ENCODE data around the gene ERF. TPM values are rescaled to one million over a fixed set of nuclear protein-coding genes. Genes with fewer than 3 reads are reported as not detected.

The ERF gene
- total and polyA plus RNA-seq, 4 donors = 24.2 to 53.6 (median 43.0) TPM

- WGBS, 2 donors = 95 to 97% methylated on average over 22 to 23 of the region's 23 CpGs
- H3K4me3 ChIP-seq = no peak overlapping the region
- H3K9me3 ChIP-seq (ENCODE audit: control insufficient read depth in 4 of 4, insufficient read depth in 3 of 4, low read length in 3 of 4) = no peaks in the 10 kb centered on the region
- DNase-seq (no peak), ATAC-seq (ENCODE audit: insufficient read depth, low FRiP score) (no peak)
- no peak for TF ChIP-seq CTCF (IDR thresholded peaks at IDR 0.05; ENCODE audit: control extremely low read depth, extremely low read depth)
- H3K9ac ChIP-seq (ENCODE audit: insufficient read depth in 1 of 2, low read length in 2 of 2) = no peak overlapping the region
- peaks cover 0 to 22% (median 14%) of the 10 kb centered on the region in 5 donors for H3K4me1 ChIP-seq (ENCODE audit: control insufficient read depth in 5 of 5, insufficient read depth in 5 of 5, low read length in 5 of 5)
- peaks cover 4 to 34% (median 19%) of the 10 kb centered on the region in 4 donors for H3K36me3 ChIP-seq (ENCODE audit: control insufficient read depth in 4 of 4, insufficient read depth in 4 of 4, low read length in 4 of 4)
- H3K27ac ChIP-seq (ENCODE audit: low read depth in 1 of 2, low read length in 1 of 2) = no peak overlapping the region
- no peaks in the 10 kb centered on the region for H3K27me3 ChIP-seq (ENCODE audit: control insufficient read depth in 3 of 3, insufficient read depth in 3 of 3, low read length in 2 of 3)
Observed at GRCh38 chr19:42272989-42273406, 18.1 kb upstream of the ERF start.

- no peak for TF ChIP-seq CTCF (IDR thresholded peaks at IDR 0.05; ENCODE audit: control extremely low read depth, extremely low read depth)
- peaks cover 0 to 22% (median 9%) of the 10 kb centered on the region in 5 donors for H3K4me1 ChIP-seq (ENCODE audit: control insufficient read depth in 5 of 5, insufficient read depth in 5 of 5, low read length in 5 of 5)
- H3K4me3 ChIP-seq = no peak overlapping the region
- no peak overlapping the region for H3K27ac ChIP-seq (ENCODE audit: low read depth in 1 of 2, low read length in 1 of 2)
- H3K36me3 ChIP-seq (ENCODE audit: control insufficient read depth in 4 of 4, insufficient read depth in 4 of 4, low read length in 4 of 4) = peaks cover 4 to 34% (median 19%) of the 10 kb centered on the region in 4 donors
- no peaks in the 10 kb centered on the region for H3K27me3 ChIP-seq (ENCODE audit: control insufficient read depth in 3 of 3, insufficient read depth in 3 of 3, low read length in 2 of 3)
- DNase-seq (no peak), ATAC-seq (ENCODE audit: insufficient read depth, low FRiP score) (no peak)
- H3K9me3 ChIP-seq (ENCODE audit: control insufficient read depth in 4 of 4, insufficient read depth in 3 of 4, low read length in 3 of 4) = no peaks in the 10 kb centered on the region
- 90 to 94% methylated on average over 8 to 9 of the region's 9 CpGs for WGBS, 2 donors
- H3K9ac ChIP-seq (ENCODE audit: insufficient read depth in 1 of 2, low read length in 2 of 2) = no peak overlapping the region
Observed at GRCh38 chr19:42272535-42272897, 17.6 kb upstream of the ERF start.

- ATAC-seq (ENCODE audit: insufficient read depth, low FRiP score) = no peak
- WGBS, 2 donors = 88 to 90% methylated on average over 34 to 35 of the region's 35 CpGs
- Histone ChIP-seq H3K9me3 (ENCODE audit: control insufficient read depth in 4 of 4, insufficient read depth in 3 of 4, low read length in 3 of 4) (no peaks in the 10 kb centered on the region), H3K9ac (ENCODE audit: insufficient read depth in 1 of 2, low read length in 2 of 2) (no peak overlapping the region), H3K27me3 (ENCODE audit: control insufficient read depth in 3 of 3, insufficient read depth in 3 of 3, low read length in 2 of 3) (no peaks in the 10 kb centered on the region), H3K27ac (ENCODE audit: low read depth in 1 of 2, low read length in 1 of 2) (no peak overlapping the region), H3K4me1 (ENCODE audit: control insufficient read depth in 5 of 5, insufficient read depth in 5 of 5, low read length in 5 of 5) (peaks cover 0 to 22% (median 9%) of the 10 kb centered on the region in 5 donors), H3K36me3 (ENCODE audit: control insufficient read depth in 4 of 4, insufficient read depth in 4 of 4, low read length in 4 of 4) (peaks cover 4 to 34% (median 19%) of the 10 kb centered on the region in 4 donors), H3K4me3 (no peak overlapping the region)
- TF ChIP-seq CTCF (IDR thresholded peaks at IDR 0.05; ENCODE audit: control extremely low read depth, extremely low read depth) = no peak
- DNase-seq = no peak
Observed at GRCh38 chr19:42271861-42272534, 17.1 kb upstream of the ERF start.
